IPS DF 6.9 (cell line): ENCODE results near the gene CCDC92.

Experiments used
- DNase-seq: peaks from one replicate; pipeline ENCODE4 v3.0.0-alpha.2; 2013; ENCODE audit warnings: low read depth, low spot score
- H3K27ac ChIP-seq: one replicate; pipeline ENCODE4 v1.5.1; 2013; ENCODE audit warnings: low read length, control low read depth
- H3K27me3 ChIP-seq: 2 replicates; pipeline ENCODE4 v1.6.1; 2013; ENCODE audit warnings: mild to moderate bottlenecking, low read length; ENCODE audit not compliant: control insufficient read depth, insufficient read depth
- H3K36me3 ChIP-seq: 2 replicates; pipeline ENCODE4 v1.6.1; 2013; ENCODE audit warnings: low read length; ENCODE audit not compliant: control insufficient read depth, insufficient read depth
- H3K4me1 ChIP-seq: 2 replicates; pipeline ENCODE4 v1.6.1; 2013; ENCODE audit warnings: low read length; ENCODE audit not compliant: control insufficient read depth, insufficient read depth
- H3K4me3 ChIP-seq: 2 replicates; pipeline ENCODE4 v1.5.1; 2013; ENCODE audit warnings: mild to moderate bottlenecking, low read length
- H3K9me3 ChIP-seq: 2 replicates; pipeline ENCODE4 v1.6.1; 2013; ENCODE audit warnings: low read length, inconsistent platforms; ENCODE audit not compliant: control insufficient read depth, insufficient read depth
- WGBS: extraction: QIAGEN DNeasy Blood & Tissue Kit; methylation state at CpG from one replicate; pipeline ENCODE4 v1.1.7; 2013; ENCODE audit warnings: mixed read lengths, missing lambda C conversion rate; ENCODE audit not compliant: insufficient read length, insufficient coverage; 5-methylcytosine and 5-hydroxymethylcytosine counted together

Gene CCDC92

DNA sequence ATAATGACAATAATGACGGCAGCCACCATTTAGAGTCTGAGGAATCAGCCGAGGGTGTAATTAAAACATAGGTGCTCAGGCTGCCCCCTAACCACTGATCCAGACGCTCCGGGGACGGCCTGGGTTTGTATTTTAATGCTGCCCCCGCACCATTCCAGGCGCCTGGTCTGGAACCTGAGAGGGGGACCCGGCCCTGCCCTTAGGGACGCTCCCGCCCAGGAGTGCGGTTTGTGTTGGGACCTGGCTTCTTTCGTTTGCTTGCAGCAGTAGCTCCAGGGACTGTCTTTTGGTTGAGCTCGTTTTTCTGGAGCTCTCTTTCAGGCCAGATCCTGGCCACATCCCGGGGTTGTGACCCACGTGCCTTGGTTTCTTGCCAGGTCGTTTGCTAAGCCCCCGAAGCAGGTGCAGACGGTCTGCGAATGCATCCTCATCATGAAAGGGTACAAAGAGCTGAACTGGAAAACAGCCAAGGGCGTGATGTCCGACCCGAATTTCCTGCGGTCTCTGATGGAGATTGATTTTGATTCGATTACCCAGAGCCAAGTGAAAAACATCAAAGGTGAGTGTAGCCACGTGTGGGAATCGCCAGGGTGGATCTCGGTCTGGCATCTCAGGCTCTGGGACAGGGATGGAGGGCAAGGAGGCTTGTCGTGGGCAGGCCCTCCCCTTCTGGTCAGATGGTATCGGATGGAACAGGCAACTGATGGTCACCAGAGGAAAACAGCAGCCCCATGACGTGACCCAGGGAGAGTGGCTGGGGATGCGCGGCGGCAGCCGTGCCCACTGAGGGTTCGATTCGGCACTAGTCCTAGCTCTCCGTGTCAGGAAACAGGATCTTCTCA, 63.5 kb downstream of the CCDC92 start:
- Histone ChIP-seq H3K27ac (no peak overlapping the region), H3K4me3 (no peak overlapping the region), H3K36me3 (no peaks in the 10 kb centered on the region), H3K4me1 (no peaks in the 10 kb centered on the region), H3K9me3 (no peaks in the 10 kb centered on the region), H3K27me3 (no peaks in the 10 kb centered on the region)
- no peak for DNase-seq
- no CpG with 5 or more reads among the region's 37 CpGs for WGBS

DNA sequence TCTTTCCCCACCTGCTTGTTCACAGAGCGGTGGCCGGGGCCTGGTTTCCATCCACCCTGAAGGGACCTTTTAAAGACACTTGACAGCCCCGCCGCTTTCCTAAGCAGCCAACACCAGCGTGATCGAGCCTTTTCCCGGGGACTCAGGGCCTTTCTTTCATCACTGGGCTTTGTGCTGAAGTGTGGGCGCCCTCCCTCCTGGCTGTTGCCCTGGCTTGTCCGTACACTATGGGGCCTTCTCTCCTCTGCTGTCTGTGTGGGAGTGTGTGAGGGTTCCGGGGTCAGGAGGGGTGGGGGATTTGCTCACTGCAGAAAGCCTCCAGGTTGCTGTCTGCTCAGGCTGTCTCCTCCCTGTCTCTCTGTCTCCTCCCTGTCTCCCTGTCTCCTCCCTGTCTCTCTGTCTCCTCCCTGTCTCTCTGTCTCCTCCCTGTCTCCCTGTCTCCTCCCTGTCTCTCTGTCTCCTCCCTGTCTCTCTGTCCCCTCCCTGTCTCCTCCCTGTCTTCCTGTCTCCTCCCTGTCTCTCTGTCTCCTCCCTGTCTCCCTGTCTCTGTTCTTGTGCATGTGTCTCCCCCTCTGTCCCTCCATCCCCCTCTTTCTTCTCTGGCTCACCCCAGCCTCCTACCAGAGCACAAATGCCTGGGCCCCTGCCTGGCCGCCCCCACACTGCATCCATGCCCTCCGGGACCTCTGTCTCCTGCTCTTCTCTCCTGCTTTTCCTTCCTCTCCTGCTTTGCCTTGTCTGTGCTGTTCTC, 64.7 kb downstream of the CCDC92 start:
- Histone ChIP-seq H3K27ac (no peak overlapping the region), H3K4me1 (no peaks in the 10 kb centered on the region), H3K9me3 (no peaks in the 10 kb centered on the region), H3K4me3 (no peak overlapping the region), H3K27me3 (no peaks in the 10 kb centered on the region), H3K36me3 (no peaks in the 10 kb centered on the region)
- DNase-seq: no peak
- no CpG with 5 or more reads among the region's 12 CpGs for WGBS

DNA sequence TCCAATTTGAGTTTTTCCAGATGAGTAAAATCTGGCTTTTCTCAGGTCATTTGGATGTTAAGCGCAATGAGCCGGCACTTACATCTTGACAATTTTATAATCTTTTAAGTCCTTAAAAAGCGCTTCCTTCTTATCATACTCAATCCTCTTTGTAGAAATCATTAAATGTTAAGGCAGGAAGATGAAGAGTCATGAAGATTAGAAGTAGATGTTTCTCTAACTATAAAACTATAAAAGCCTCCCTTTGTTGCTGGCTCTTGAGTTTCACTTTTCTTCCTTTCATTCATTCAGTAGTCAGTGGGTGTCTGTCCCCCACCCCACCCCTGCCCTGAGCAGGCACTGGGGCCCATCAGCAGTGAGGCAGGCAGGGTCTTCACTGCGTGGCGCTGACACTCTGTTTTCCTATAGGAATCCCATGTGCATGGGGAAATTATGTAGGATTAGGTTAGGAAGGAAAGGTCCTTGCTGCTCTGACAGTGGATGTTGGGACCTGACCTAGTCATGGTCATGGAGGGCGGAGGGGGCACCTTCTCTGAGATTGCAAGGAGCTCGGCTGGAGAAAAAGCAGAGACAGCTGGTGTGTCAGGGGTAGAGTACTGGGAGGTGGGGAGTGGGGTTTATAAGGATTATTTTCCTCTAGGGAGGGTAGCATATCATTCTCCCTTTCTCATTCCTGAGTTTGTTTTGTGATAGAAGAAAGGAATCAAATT, 65.8 kb downstream of the CCDC92 start:
- H3K27ac ChIP-seq: no peak overlapping the region
- DNase-seq: no peak
- H3K36me3 ChIP-seq: no peaks in the 10 kb centered on the region
- WGBS: no CpG with 5 or more reads among the region's 7 CpGs
- H3K9me3 ChIP-seq: no peaks in the 10 kb centered on the region
- H3K27me3 ChIP-seq: no peaks in the 10 kb centered on the region
- H3K4me1 ChIP-seq: no peaks in the 10 kb centered on the region
- H3K4me3 ChIP-seq: no peak overlapping the region

DNA sequence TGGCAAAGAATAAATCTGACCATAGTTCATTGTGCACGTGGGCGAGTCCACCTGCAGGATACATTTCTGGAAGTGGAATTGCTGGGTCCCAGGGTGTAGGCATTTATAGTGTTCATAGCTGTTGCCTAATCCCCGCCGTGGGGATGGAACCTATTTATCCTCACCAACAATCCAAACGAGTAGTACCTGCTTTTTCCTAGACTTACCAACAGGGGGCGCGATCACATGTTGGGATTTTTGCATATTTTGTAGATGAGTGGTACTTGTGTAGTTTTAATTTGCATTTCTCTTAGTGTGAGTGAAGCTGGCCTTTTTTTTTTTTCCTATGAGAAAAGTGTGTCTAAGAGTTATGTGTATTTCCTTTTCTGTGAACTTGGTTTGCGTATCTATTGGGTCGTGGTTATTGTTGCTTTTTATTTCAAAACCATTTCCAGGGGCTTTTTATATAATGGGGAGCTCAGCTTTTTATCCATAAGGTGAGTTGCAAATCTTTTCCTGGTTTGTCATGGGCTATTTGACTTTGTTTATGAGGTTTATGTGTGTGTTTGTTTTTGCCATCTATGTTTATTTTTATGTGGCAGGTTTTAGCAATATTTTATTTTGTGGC, 67.2 kb downstream of the CCDC92 start:
- H3K4me1 ChIP-seq: peaks cover 4% of the 10 kb centered on the region; the same call in 1 of the 2 replicates
- DNase-seq: no peak
- H3K4me3 ChIP-seq: no peak overlapping the region
- no peaks in the 10 kb centered on the region for H3K36me3 ChIP-seq
- WGBS: no CpG with 5 or more reads among the region's 9 CpGs
- H3K27me3 ChIP-seq: no peaks in the 10 kb centered on the region
- H3K27ac ChIP-seq: no peak overlapping the region
- H3K9me3 ChIP-seq: no peaks in the 10 kb centered on the region

DNA sequence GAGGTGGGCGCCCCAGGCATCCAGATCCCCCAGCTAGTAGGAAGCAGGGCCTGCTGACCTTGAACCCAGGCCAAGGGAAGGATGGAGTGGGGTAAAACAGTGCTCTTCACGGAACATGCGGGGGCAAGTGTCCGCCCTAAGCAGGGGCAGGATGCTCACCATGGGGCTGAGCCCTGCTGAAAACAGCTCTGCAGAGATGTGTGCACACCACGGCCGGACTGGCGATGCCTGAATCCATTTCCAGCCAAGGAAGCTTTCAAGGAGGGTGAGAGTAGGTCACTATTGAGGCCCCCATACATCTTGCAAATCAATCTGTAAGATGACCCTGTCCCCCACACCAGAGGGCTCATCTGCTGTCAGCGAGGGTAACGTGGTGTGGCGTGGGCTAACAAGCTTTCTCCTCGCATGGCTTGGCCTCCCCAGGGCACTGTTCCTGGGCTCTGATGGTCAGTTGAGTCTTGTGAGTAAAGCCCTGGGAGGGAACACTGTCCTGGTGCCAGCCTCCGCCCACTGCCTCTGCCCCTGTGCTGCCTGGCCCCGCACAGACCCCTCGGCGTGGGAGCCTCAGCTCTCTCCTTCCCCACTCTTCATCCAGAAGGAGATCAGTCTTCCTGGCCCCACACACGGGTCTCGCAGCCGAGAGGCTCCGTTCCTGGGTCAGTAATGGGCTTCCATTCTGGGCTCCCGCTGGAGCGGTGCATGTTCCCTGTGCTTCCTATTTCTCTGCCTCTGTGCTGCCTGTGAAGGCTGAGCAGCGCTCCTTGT, 69.1 kb downstream of the CCDC92 start:
- no peak overlapping the region for H3K4me3 ChIP-seq
- no peak overlapping the region for H3K27ac ChIP-seq
- H3K36me3 ChIP-seq: no peaks in the 10 kb centered on the region
- H3K27me3 ChIP-seq: no peaks in the 10 kb centered on the region
- H3K4me1 ChIP-seq: peaks cover 5% of the 10 kb centered on the region
- WGBS: no CpG with 5 or more reads among the region's 22 CpGs
- H3K9me3 ChIP-seq: no peaks in the 10 kb centered on the region
- no peak for DNase-seq

DNA sequence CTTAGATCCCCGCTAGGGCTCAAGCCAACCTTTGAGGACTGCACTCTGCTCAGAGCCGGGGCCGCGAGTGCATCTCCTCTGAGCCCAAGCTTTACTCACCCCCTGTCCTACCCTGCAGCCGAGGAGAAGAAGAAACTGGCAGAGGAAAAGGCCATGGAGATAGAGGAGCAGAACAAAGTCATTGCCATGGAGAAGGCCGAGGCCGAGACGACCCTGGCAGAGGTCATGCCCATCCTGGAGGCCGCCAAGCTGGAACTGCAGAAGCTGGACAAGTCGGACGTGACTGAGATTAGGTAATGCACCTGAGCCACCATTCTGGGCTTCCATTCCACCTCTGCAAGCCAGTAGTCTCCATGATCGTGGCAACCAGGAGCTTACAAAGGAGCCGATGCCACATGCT, 69.8 kb downstream of the CCDC92 start:
- no peak overlapping the region for H3K27ac ChIP-seq
- H3K9me3 ChIP-seq: no peaks in the 10 kb centered on the region
- H3K27me3 ChIP-seq: no peaks in the 10 kb centered on the region
- no peak overlapping the region for H3K4me3 ChIP-seq
- peaks cover 5% of the 10 kb centered on the region for H3K4me1 ChIP-seq
- H3K36me3 ChIP-seq: no peaks in the 10 kb centered on the region
- no peak for DNase-seq
- WGBS: no CpG with 5 or more reads among the region's 13 CpGs

GRCh38 chr12:123900871-123901376, 71.7 kb downstream of the CCDC92 start:
- Histone ChIP-seq H3K36me3 (no peaks in the 10 kb centered on the region), H3K9me3 (no peaks in the 10 kb centered on the region), H3K4me3 (no peak overlapping the region), H3K27ac (no peak overlapping the region), H3K4me1 (peaks cover 5% of the 10 kb centered on the region), H3K27me3 (no peaks in the 10 kb centered on the region)
- no CpG with 5 or more reads among the region's 9 CpGs for WGBS
- no peak for DNase-seq

DNA sequence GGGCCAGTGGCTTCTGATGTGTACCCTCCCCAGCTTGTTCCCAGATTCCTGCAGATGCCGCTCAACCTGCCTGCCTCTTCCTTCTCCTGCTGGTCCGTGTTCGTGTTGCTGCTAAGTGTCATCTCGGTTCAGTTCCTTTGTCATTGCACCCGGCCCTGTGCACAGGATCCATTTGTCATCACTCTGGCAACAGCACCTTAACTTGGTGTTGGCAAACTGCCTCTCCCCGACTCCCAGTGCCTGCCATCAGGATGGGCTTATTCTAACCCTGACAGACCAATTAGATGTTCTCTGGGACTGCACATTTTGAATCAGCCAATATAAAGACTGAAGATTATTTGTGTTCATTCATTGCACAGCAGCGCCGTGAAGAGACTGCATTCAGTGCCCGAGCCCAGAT, 73.3 kb downstream of the CCDC92 start:
- Histone ChIP-seq H3K27me3 (no peaks in the 10 kb centered on the region), H3K27ac (no peak overlapping the region)

DNA sequence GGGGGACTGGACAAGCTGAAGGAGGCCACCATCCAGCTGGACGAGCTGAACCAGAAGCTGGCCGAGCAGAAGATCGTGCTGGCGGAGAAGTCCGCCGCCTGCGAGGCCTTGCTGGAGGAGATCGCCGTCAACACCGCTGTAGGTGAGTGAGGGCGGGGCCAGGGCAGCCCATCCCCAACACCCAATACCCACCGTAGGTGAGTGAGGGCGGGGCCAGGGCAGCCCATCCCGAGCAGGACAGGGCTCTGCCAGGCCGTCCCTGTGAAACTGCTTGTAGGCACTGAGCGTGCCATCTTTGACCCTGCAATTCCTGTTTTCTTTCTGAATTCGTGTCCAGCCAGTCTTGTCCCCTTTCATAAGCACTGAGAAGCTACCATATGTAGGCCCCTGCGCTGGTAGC, 74.0 kb downstream of the CCDC92 start:
- Histone ChIP-seq H3K27me3 (no peaks in the 10 kb centered on the region), H3K27ac (no peak overlapping the region), H3K4me3 (no peak overlapping the region), H3K4me1 (peaks cover 5% of the 10 kb centered on the region), H3K9me3 (no peaks in the 10 kb centered on the region), H3K36me3 (no peaks in the 10 kb centered on the region)
- DNase-seq: no peak
- no CpG with 5 or more reads among the region's 18 CpGs for WGBS

More for the DNA sequence above, 73.3 kb downstream of the CCDC92 start:
- DNase-seq: no peak
- Histone ChIP-seq H3K9me3 (no peaks in the 10 kb centered on the region), H3K4me3 (no peak overlapping the region), H3K4me1 (peaks cover 5% of the 10 kb centered on the region), H3K36me3 (no peaks in the 10 kb centered on the region)
- no CpG with 5 or more reads among the region's 9 CpGs for WGBS
